HCT116 (cell line): ENCODE results near the gene EIF3B. TPM values are rescaled to one million over a fixed set of nuclear protein-coding genes. Genes with fewer than 3 reads are reported as not detected.

Source experiments
- ATAC-seq: fragments of 200-7000 bp; cut with Tn5 transposase; 2 replicates; pipeline ENCODE4 v1.9.1; 2020; ENCODE audit warnings: mild to moderate bottlenecking, moderate library complexity
- BruUV-seq: library from RNA; stranded (reverse); fragments of 400-500 nt; replicated peaks from 2 replicates; lab custom pipeline; 2021; lab: Mats Ljungman, UMichigan
- CTCF ChIA-PET: fragments of 300-600 bp; sonication (Branson Sonifier 250); formaldehyde crosslinking; loops from one replicate; lab custom pipeline; 2021; ENCODE audit warnings: antibody characterized with exemption; lab: Charles Lee
- POLR2A ChIA-PET: fragments of 300-600, 350-600 bp; sonication (Branson Sonifier 250); formaldehyde crosslinking; loops from one replicate; lab custom pipeline; 2021; ENCODE audit warnings: antibody characterized with exemption; lab: Charles Lee
- RAD21 ChIA-PET, 2 experiments: fragments of 300-600 bp; sonication (Branson Sonifier 250); formaldehyde crosslinking; loops; one replicate each; lab custom pipeline; 2023; ENCODE audit warnings: low total read pairs in 2 of 2; ENCODE audit not compliant: uncharacterized antibody in 2 of 2, unreplicated experiment in 2 of 2, low non-redundant PET in 1 of 2; lab: Charles Lee
- DNase-seq: peaks from one replicate; pipeline ENCODE4 v3.0.0-alpha.2; 2010; ENCODE audit warnings: low read depth, low spot score
- H2AFZ ChIP-seq: fragments of 200-600 bp; shearing (Covaris generic), sonication (generic); 2 replicates; pipeline ENCODE4 v1.6.1; 2017; ENCODE audit warnings: low read depth, mixed run types, mixed read lengths, antibody characterized with exemption, low read length; ENCODE audit not compliant: poor library complexity, severe bottlenecking
- H3K27ac ChIP-seq: 2 replicates; pipeline ENCODE4 v1.5.1; 2012; ENCODE audit warnings: low read depth, low read length
- H3K27me3 ChIP-seq: fragments of 200-600 bp; sonication (generic); 2 replicates; pipeline ENCODE4 v1.6.1; 2016; ENCODE audit warnings: mixed run types, low read length, mixed read lengths; ENCODE audit not compliant: insufficient read depth
- H3K36me3 ChIP-seq, 2 experiments: fragments of 200-500 bp in 1 of 2; fragments of 200-600 bp in 1 of 2; sonication (Bioruptor generic) in 1 of 2; sonication (generic) in 1 of 2; 2 replicates each; pipeline versions ENCODE4 v1.5.1 to v1.6.1; 2014 to 2016; ENCODE audit warnings: low read length in 2 of 2, inconsistent platforms in 1 of 2, mixed read lengths in 1 of 2, mixed run types in 1 of 2; ENCODE audit not compliant: insufficient read depth in 2 of 2, control insufficient read depth in 1 of 2
- H3K4me1 ChIP-seq, 2 experiments: fragments of 200-600 bp in 1 of 2; sonication (generic) in 1 of 2; 2 replicates each; pipeline versions ENCODE4 v1.5.1 to v1.6.1; 2012 to 2017; ENCODE audit warnings: low read length in 2 of 2, inconsistent platforms in 1 of 2, mild to moderate bottlenecking in 1 of 2, mixed read lengths in 1 of 2, mixed run types in 1 of 2, moderate library complexity in 1 of 2; ENCODE audit not compliant: insufficient read depth in 2 of 2, control insufficient read depth in 1 of 2
- H3K4me2 ChIP-seq: fragments of 200-600 bp; sonication (generic); 2 replicates; pipeline ENCODE4 v1.6.1; 2017; ENCODE audit warnings: mixed run types, low read length, mixed read lengths
- H3K4me3 ChIP-seq, 2 experiments: fragments of 200-600 bp in 1 of 2; sonication (generic) in 1 of 2; replicated peaks in 1 of 2; 2 replicates each; pipeline ENCODE4 v1.5.1; 2011 to 2016; ENCODE audit warnings: low read length in 2 of 2, control low read depth in 1 of 2, low read depth in 1 of 2, mild to moderate bottlenecking in 1 of 2, mixed read lengths in 1 of 2, mixed run types in 1 of 2
- H3K79me2 ChIP-seq: fragments of 200-600 bp; sonication (generic); 2 replicates; pipeline ENCODE4 v1.6.1; 2017; ENCODE audit warnings: mild to moderate bottlenecking, mixed run types, low read length, moderate library complexity, mixed read lengths; ENCODE audit not compliant: insufficient read depth
- H3K9ac ChIP-seq: fragments of 200-600 bp; sonication (generic); 2 replicates; pipeline ENCODE4 v1.6.1; 2016; ENCODE audit warnings: low read length, mixed read lengths
- H3K9me2 ChIP-seq: fragments of 200-600 bp; sonication (generic), shearing (Covaris generic); 2 replicates; pipeline ENCODE4 v1.6.1; 2017; ENCODE audit warnings: mixed run types, mild to moderate bottlenecking, moderate library complexity; ENCODE audit not compliant: insufficient read depth
- H3K9me3 ChIP-seq, 2 experiments: fragments of 200-500 bp in 1 of 2; fragments of 200-600 bp in 1 of 2; sonication (Bioruptor generic) in 1 of 2; sonication (generic) in 1 of 2; 2 replicates each; pipeline ENCODE4 v1.6.1; 2014 to 2017; ENCODE audit warnings: low read length in 2 of 2, mixed read lengths in 2 of 2, inconsistent platforms in 1 of 2, low read depth in 1 of 2, mild to moderate bottlenecking in 1 of 2, mixed run types in 1 of 2, moderate library complexity in 1 of 2; ENCODE audit not compliant: control insufficient read depth in 1 of 2, insufficient read depth in 1 of 2
- H4K20me1 ChIP-seq: fragments of 200-600 bp; sonication (generic), shearing (Covaris generic); 2 replicates; pipeline ENCODE4 v1.6.1; 2017; ENCODE audit warnings: mixed run types, mild to moderate bottlenecking, moderate library complexity; ENCODE audit not compliant: insufficient read depth
- CBX3 ChIP-seq: IDR thresholded peaks from 2 replicates; pipeline ENCODE4 v1.6.1; 2012; ENCODE audit warnings: low read depth
- CTCF ChIP-seq, 3 experiments: fragments of 200-600 bp in 1 of 3; sonication (generic) in 1 of 3; IDR thresholded peaks in 2 of 3; conservative IDR thresholded peaks in 1 of 3; 2 replicates each; pipeline ENCODE4 v1.5.1; 2012 to 2017; ENCODE audit warnings: low read depth in 2 of 3, low read length in 2 of 3, antibody characterized with exemption in 1 of 3, borderline replicate concordance in 1 of 3, control low read depth in 1 of 3, mild to moderate bottlenecking in 1 of 3, mixed read lengths in 1 of 3, mixed run types in 1 of 3, moderate library complexity in 1 of 3; ENCODE audit not compliant: insufficient read depth in 1 of 3
- EGR1 ChIP-seq: IDR thresholded peaks from 2 replicates; pipeline ENCODE4 v1.6.1; 2012; ENCODE audit warnings: low read depth
- EZH2phosphoT487 ChIP-seq: fragments of 200-600 bp; IDR thresholded peaks from 2 replicates; pipeline ENCODE4 v1.6.1; 2018; ENCODE audit warnings: antibody characterized with exemption, borderline replicate concordance
- POLR2A ChIP-seq: IDR thresholded peaks from 2 replicates; pipeline ENCODE4 v1.7.0; 2011; ENCODE audit warnings: borderline replicate concordance; ENCODE audit not compliant: insufficient read depth, insufficient read length; ENCODE audit errors: extremely low read depth
- POLR2AphosphoS5 ChIP-seq: IDR thresholded peaks from 2 replicates; pipeline ENCODE4 v1.6.1; 2011; ENCODE audit warnings: mild to moderate bottlenecking, low read depth, low read length, moderate library complexity
- TCF7L2 ChIP-seq: IDR thresholded peaks from 2 replicates; pipeline ENCODE4 v1.7.0; 2011; ENCODE audit warnings: borderline replicate concordance, inconsistent platforms; ENCODE audit not compliant: insufficient read depth, insufficient read length; ENCODE audit errors: extremely low read depth
- YY1 ChIP-seq: IDR thresholded peaks from 2 replicates; pipeline ENCODE4 v1.6.1; 2011; ENCODE audit warnings: low read length, low read depth, moderate library complexity, mild to moderate bottlenecking; ENCODE audit not compliant: insufficient replicate concordance; ENCODE audit errors: extremely low read depth
- intact Hi-C: fragments of 100-400 bp; cut with micrococcal nuclease; formaldehyde crosslinking; loops from 2 replicates; pipeline ENCODE4 v1.10.0; 2022
- total RNA-seq: library from RNA; stranded (reverse); gene quantifications from one replicate; pipeline ENCODE4 v1.2.1, GENCODE V29; 2021; ENCODE audit not compliant: unreplicated experiment

EIF3B gene
- total RNA-seq, 1 experiment from 2014 or later = 324 TPM

- no peak for TF ChIP-seq CBX3
- no peak for TF ChIP-seq EZH2phosphoT487
- TF ChIP-seq YY1 = no peak
- peak in 1 of 3 experiments; percentile 12; a peak in 1 of 6 replicates for TF ChIP-seq CTCF (IDR thresholded peaks at IDR 0.05 in 2 of 3, conservative IDR thresholded peaks at IDR 0.05 in 1 of 3; ENCODE audit: borderline replicate concordance in 1 of 3, insufficient read depth in 1 of 3, low read depth in 2 of 3, low read length in 2 of 3)
- ChIA-PET RAD21 (no interaction called here), POLR2A (interaction anchor here (0.7 kb wide), 2 partner anchors 33 to 765 kb away, joined by 3 to 4 read pairs; no protein-coding TSS in a partner anchor), CTCF (no interaction called here)
- no peaks in the 10 kb centered on the region for H4K20me1 ChIP-seq
- DNase-seq = no peak
- H3K9me2 ChIP-seq = no peaks in the 10 kb centered on the region
- H3K4me2 ChIP-seq = no peak overlapping the region; the same call in 1 of the 2 replicates
- ATAC-seq = peak; percentile 73
- no peaks in the 10 kb centered on the region for H3K27me3 ChIP-seq
- no TSS peak for BruUV-seq
- H3K4me1 ChIP-seq = no peaks in the 10 kb centered on the region
- H3K9me3 ChIP-seq = no peaks in the 10 kb centered on the region
- no peak overlapping the region for H3K9ac ChIP-seq
- peak overlapping the region; percentile 26 for H2AFZ ChIP-seq
- no peaks in the 10 kb centered on the region for H3K79me2 ChIP-seq
- intact Hi-C loops = no loop called here
- no peaks in the 10 kb centered on the region for H3K36me3 ChIP-seq
- no peak overlapping the region for H3K4me3 ChIP-seq
- H3K27ac ChIP-seq = no peak overlapping the region
These were observed 33.6 kb upstream of the EIF3B start for GRCh38 chr7:2321020-2321419.

GRCh38 chr7:2325162-2325561 is 29.5 kb upstream of the EIF3B start:
- RAD21 ChIA-PET = no interaction called here
- no peak for ATAC-seq
- no peak for TF ChIP-seq POLR2A
- TF ChIP-seq TCF7L2 = no peak
- TF ChIP-seq POLR2AphosphoS5 = no peak
- no peak for TF ChIP-seq EGR1
- TF ChIP-seq, all 23 proteins: peak for 0
- H3K27ac ChIP-seq = no peak overlapping the region
- H3K27me3 ChIP-seq = no peaks in the 10 kb centered on the region
- no peaks in the 10 kb centered on the region for H3K79me2 ChIP-seq
- H3K36me3 ChIP-seq = no peaks in the 10 kb centered on the region
- no peaks in the 10 kb centered on the region for H3K4me1 ChIP-seq
- no peak overlapping the region for H3K9ac ChIP-seq
- no peak overlapping the region for H2AFZ ChIP-seq
- ChIA-PET POLR2A (no interaction called here), CTCF (no interaction called here)
- intact Hi-C loops = no loop called here
- no peaks in the 10 kb centered on the region for H4K20me1 ChIP-seq
- no peaks in the 10 kb centered on the region for H3K9me3 ChIP-seq
- no peak overlapping the region for H3K4me2 ChIP-seq
- no TSS peak for BruUV-seq
- no peaks in the 10 kb centered on the region for H3K9me2 ChIP-seq
- DNase-seq = no peak
- no peak overlapping the region for H3K4me3 ChIP-seq
